ENCODE measurements around the gene FAM200B. TPM values are rescaled to one million over a fixed set of nuclear protein-coding genes. Genes with fewer than 3 reads are reported as not detected.
A peak's percentile ranks its signal among the peaks of the same experiment; 100 is the strongest.

Gene FAM200B
- total RNA-seq (20.6 and 24.6 TPM in 2 replicates), polyA plus RNA-seq (10.7 and 13.9 TPM in 2 replicates), polyA minus RNA-seq (3.2 and 5.7 TPM in 2 replicates), Bru-seq, nascent RNA (percentile 86 among the genes with signal in this experiment), BruChase-seq, experiment 1, labeled RNA remaining after a 6-hour chase (percentile 70 among the genes with signal in this experiment), BruChase-seq, experiment 2, labeled RNA remaining after a 2-hour chase (percentile 66 among the genes with signal in this experiment)
- polyA plus RNA-seq (2011; cell fraction: cytosol; rRNA removed), result 28.5 and 32.3 TPM in 2 replicates
- polyA plus RNA-seq (2011; cell fraction: nucleus; rRNA removed), result 20.7 and 29.1 TPM in 2 replicates
- polyA plus RNA-seq (2012), result 29.0 and 40.6 TPM in 2 replicates
- polyA minus RNA-seq (2011; cell fraction: cytosol; rRNA and poly(A)+ RNA removed), result 11.1 TPM
- polyA minus RNA-seq (2011; cell fraction: nucleus; rRNA and poly(A)+ RNA removed), result 8.7 and 11.2 TPM in 2 replicates
- long read RNA-seq, full-length matches to known transcripts, result 74 of 84 reads
- long read RNA-seq, partial matches to known transcripts, result 2 of 84 reads
- long read RNA-seq, other reads (novel, unspliced or antisense), result 8 of 84 reads

DNA sequence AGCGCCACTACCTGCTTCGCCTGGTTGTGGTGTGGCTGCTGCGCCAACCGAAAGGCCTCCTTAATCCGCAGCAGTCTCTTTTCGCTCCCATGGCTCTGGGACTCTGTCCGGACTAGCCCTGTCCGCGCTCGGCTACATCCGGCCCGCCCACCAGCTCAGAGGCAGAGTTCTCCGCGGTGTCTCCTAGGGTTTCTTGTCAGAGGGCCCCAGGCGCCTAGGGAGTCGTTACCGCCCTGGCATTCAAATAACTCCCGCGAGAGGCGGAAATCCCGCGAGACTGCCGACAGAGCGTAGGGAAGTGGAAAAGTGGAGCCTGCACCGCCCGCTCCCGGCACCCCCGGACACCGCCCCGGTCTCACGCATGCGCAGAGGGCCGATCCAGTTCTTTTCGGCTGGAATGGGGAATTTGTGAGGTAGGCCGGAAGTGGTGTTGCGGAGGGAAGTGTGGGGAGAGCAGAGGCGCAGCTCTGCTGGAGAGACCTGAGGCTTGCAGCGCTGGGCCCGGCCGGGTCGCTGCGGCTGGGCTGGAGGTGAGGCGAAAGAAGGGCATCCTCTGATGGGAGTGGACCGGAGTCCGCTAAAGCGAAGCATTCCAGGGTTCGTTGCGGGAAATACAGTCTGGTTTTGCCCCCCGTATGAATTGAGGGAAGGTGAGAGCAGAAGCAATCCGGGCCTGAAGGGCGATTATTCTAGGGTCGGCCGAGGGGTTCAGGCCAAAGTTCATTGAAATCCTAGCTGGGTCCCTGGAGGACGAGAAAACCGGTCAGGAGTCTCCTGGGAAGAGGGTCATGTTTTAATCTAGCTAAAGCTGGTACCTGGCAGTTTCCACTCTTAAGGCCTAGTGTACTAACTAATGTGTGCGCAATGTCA is at the start of gene FAM200B:
TSS of gene FAM200B (plus strand) at position 456 of the 870 bp plus-strand sequence. CDS start 5,151 bp downstream, outside the sequence.
- Histone ChIP-seq H3K9ac (replicated peaks; ENCODE audit: extremely low read depth, insufficient read depth, low read length) (peak within 1 kb of the TSS; percentile 99), H3K9me1 (replicated peaks; ENCODE audit: control insufficient read depth, extremely low read depth, insufficient read depth, low read length) (no peaks in the 10 kb centered on the region), H3K79me2 (ENCODE audit: control insufficient read depth, insufficient read depth, low read length) (peaks cover 77% of the 10 kb centered on the region), H3K36me3 (ENCODE audit: control insufficient read depth in 2 of 2, extremely low read depth in 1 of 2, insufficient read depth in 2 of 2, low read length in 2 of 2) (peaks cover 0 to 3% of the 10 kb centered on the region in 2 experiments), H3K27me3 (ENCODE audit: control insufficient read depth in 2 of 2, insufficient read depth in 2 of 2, low read length in 2 of 2) (no peaks in the 10 kb centered on the region), H3K9me3 (replicated peaks; ENCODE audit: control insufficient read depth, insufficient read depth, low read length) (no peaks in the 10 kb centered on the region), H3K27ac (ENCODE audit: insufficient read depth, low read depth, low read length) (peak within 1 kb of the TSS; percentile 95), H2AFZ (ENCODE audit: low read depth, low read length) (peak within 1 kb of the TSS; percentile 51), H3K4me2 (ENCODE audit: insufficient read depth, low read length) (peak within 1 kb of the TSS; percentile 99), H3K4me3 (replicated peaks in 1 of 3; ENCODE audit: insufficient read depth in 1 of 3, low read depth in 1 of 3, low read length in 3 of 3) (peak within 1 kb of the TSS; percentile 65 to 99 (median 97)), H4K20me1 (replicated peaks; ENCODE audit: control insufficient read depth, extremely low read depth, insufficient read depth, low read length) (no peaks in the 10 kb centered on the region), H3K4me1 (ENCODE audit: control insufficient read depth, extremely low read depth, insufficient read depth, low read length) (peaks cover 49% of the 10 kb centered on the region)
- CTCF ChIA-PET, result interaction anchor here (0.6 to 1.9 kb wide), 6 partner anchors 13 to 124 kb away, joined by 3 to 8 read pairs (median 4); partner anchors contain the start of genes BST1 and FBXL5
- TSS peak; percentile 72 for BruUV-seq (replicated peaks)
- TF ChIP-seq EZH2 (IDR thresholded peaks at IDR 0.05; ENCODE audit: borderline replicate concordance, low read depth, low read length, severe bottlenecking) (no peak), FOS (IDR thresholded peaks at IDR 0.05; ENCODE audit: borderline replicate concordance, insufficient read depth, low read length) (no peak), JUN (IDR thresholded peaks at IDR 0.05; ENCODE audit: borderline replicate concordance, insufficient read depth, insufficient read length, low read depth) (no peak), POLR2AphosphoS5 (IDR thresholded peaks at IDR 0.05; ENCODE audit: insufficient read depth, low read depth, low read length) (peak; percentile 83), MYC (IDR thresholded peaks at IDR 0.05; ENCODE audit: low read depth, low read length) (no peak), GATA2 (IDR thresholded peaks at IDR 0.05; ENCODE audit: insufficient read depth, insufficient read length, low read depth, low read length) (no peak), POLR2A (IDR thresholded peaks at IDR 0.05; ENCODE audit: low read depth, low read length) (peak; percentile 85)
- TF ChIP-seq, protein P1, sequence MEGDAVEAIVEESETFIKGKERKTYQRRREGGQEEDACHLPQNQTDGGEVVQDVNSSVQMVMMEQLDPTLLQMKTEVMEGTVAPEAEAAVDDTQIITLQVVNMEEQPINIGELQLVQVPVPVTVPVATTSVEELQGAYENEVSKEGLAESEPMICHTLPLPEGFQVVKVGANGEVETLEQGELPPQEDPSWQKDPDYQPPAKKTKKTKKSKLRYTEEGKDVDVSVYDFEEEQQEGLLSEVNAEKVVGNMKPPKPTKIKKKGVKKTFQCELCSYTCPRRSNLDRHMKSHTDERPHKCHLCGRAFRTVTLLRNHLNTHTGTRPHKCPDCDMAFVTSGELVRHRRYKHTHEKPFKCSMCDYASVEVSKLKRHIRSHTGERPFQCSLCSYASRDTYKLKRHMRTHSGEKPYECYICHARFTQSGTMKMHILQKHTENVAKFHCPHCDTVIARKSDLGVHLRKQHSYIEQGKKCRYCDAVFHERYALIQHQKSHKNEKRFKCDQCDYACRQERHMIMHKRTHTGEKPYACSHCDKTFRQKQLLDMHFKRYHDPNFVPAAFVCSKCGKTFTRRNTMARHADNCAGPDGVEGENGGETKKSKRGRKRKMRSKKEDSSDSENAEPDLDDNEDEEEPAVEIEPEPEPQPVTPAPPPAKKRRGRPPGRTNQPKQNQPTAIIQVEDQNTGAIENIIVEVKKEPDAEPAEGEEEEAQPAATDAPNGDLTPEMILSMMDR (IDR thresholded peaks at IDR 0.05; ENCODE audit: extremely low read depth in 1 of 2, insufficient read depth in 1 of 2, low read depth in 1 of 2, low read length in 2 of 2), result peak in 1 of 2 donors; percentile 29
- TF ChIP-seq, protein P2, sequence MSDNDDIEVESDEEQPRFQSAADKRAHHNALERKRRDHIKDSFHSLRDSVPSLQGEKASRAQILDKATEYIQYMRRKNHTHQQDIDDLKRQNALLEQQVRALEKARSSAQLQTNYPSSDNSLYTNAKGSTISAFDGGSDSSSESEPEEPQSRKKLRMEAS (IDR thresholded peaks at IDR 0.05; ENCODE audit: insufficient read depth, insufficient read length), result no peak
- intact Hi-C loops (cut with micrococcal nuclease) (loop anchor here (1.0 kb wide), 4 partner anchors 9 to 679 kb away; partner anchors contain the start of genes CPEB2 and FBXL5), dilution Hi-C loops (cut with MboI; ENCODE audit: extremely low pct_ligation_motif_present, low sequenced_read_pairs) (no loop called here)
- DNase-seq (ENCODE audit: low read depth, low spot score) (peak; percentile 99), FAIRE-seq (peak; percentile 94)
- POLR2A ChIA-PET, result interaction anchor here (0.7 to 1.0 kb wide), 4 partner anchors 15 to 71 kb away, joined by 3 to 4 read pairs (median 4); no protein-coding TSS in a partner anchor
